Activated B cell treated with CpG ODN at 0.5 μM for 24 hours (primary cell): ENCODE data around the gene DMRT2. TPM values are rescaled to one million over a fixed set of nuclear protein-coding genes. Genes with fewer than 3 reads are reported as not detected.

ENCODE experiments used
- ATAC-seq: fragments of 200-7000 bp; cut with Tn5 transposase; one replicate; pipeline ENCODE4 v1.10.0; 2021; ENCODE audit warnings: low read depth, mild to moderate bottlenecking, moderate library complexity
- CTCF ChIA-PET: fragments of 350-600 bp; sonication (Branson Sonifier 250); formaldehyde crosslinking; loops from one replicate; lab custom pipeline; 2021; ENCODE audit warnings: antibody characterized with exemption; lab: Charles Lee
- POLR2A ChIA-PET: fragments of 350-600 bp; sonication (Branson Sonifier 250); formaldehyde crosslinking; loops from one replicate; lab custom pipeline; 2021; ENCODE audit warnings: antibody characterized with exemption; lab: Charles Lee
- DNase-seq: peaks from one replicate; pipeline ENCODE4 v3.0.0; 2022
- H3K27ac Mint-ChIP-seq: one replicate; pipeline ENCODE4 v1.8.0; 2020; ENCODE audit warnings: mixed read lengths
- H3K27me3 Mint-ChIP-seq: one replicate; pipeline ENCODE4 v1.8.0; 2021; ENCODE audit warnings: mixed read lengths
- H3K36me3 Mint-ChIP-seq: one replicate; pipeline ENCODE4 v1.8.0; 2021; ENCODE audit warnings: low read depth, mixed read lengths
- H3K4me1 Mint-ChIP-seq: one replicate; pipeline ENCODE4 v1.8.0; 2021; ENCODE audit warnings: mixed read lengths
- H3K4me3 Mint-ChIP-seq: one replicate; pipeline ENCODE4 v1.8.0; 2020; ENCODE audit warnings: mild to moderate bottlenecking, mixed read lengths
- H3K9me3 Mint-ChIP-seq: one replicate; pipeline ENCODE4 v1.8.0; 2020; ENCODE audit warnings: mixed read lengths
- CTCF ChIP-seq: fragments of 200-600 bp; IDR thresholded peaks from one replicate; pipeline ENCODE4 v1.8.0; 2022; ENCODE audit warnings: antibody characterized with exemption, mild to moderate bottlenecking
- intact Hi-C: fragments of 100-400 bp; cut with micrococcal nuclease; formaldehyde crosslinking; loops from one replicate; pipeline ENCODE4 v1.15.1; 2024
- total RNA-seq: library from RNA; stranded (reverse); gene quantifications from 2 replicates; pipeline ENCODE4 v1.2.3, GENCODE V29; 2022

Gene DMRT2
- total RNA-seq, 1 donor from 2014 or later, result not detected

- DNase-seq (no peak), ATAC-seq (no peak)
- peaks cover 21% of the 10 kb centered on the region for H3K27me3 Mint-ChIP-seq
- H3K4me3 Mint-ChIP-seq, result no peak overlapping the region
- ChIA-PET CTCF (no interaction called here), POLR2A (no interaction called here)
- no peak for TF ChIP-seq CTCF
- no peak overlapping the region for H3K27ac Mint-ChIP-seq
- intact Hi-C loops, result no loop called here
- peaks cover 2% of the 10 kb centered on the region for H3K9me3 Mint-ChIP-seq
- H3K36me3 Mint-ChIP-seq, result no peaks in the 10 kb centered on the region
- H3K4me1 Mint-ChIP-seq, result no peaks in the 10 kb centered on the region
These were observed 48.4 kb downstream of the DMRT2 start for GRCh38 chr9:1098551-1098950.

- Mint-ChIP-seq H3K4me1 (no peaks in the 10 kb centered on the region), H3K9me3 (peaks cover 11% of the 10 kb centered on the region), H3K4me3 (no peak overlapping the region), H3K27ac (no peak overlapping the region), H3K27me3 (peaks cover 21% of the 10 kb centered on the region), H3K36me3 (no peaks in the 10 kb centered on the region)
- no peak for ATAC-seq
- TF ChIP-seq CTCF, result no peak
- CTCF ChIA-PET, result no interaction called here
- no peak for DNase-seq
- POLR2A ChIA-PET, result no interaction called here
- intact Hi-C loops, result no loop called here
These were observed 50.0 kb downstream of the DMRT2 start for GRCh38 chr9:1100201-1100600.

- no peak overlapping the region for H3K4me3 Mint-ChIP-seq
- DNase-seq, result no peak
- H3K4me1 Mint-ChIP-seq, result no peaks in the 10 kb centered on the region
- no peak for ATAC-seq
- no peaks in the 10 kb centered on the region for H3K36me3 Mint-ChIP-seq
- intact Hi-C loops, result no loop called here
- peaks cover 11% of the 10 kb centered on the region for H3K9me3 Mint-ChIP-seq
- ChIA-PET CTCF (no interaction called here), POLR2A (no interaction called here)
- no peak for TF ChIP-seq CTCF
- H3K27me3 Mint-ChIP-seq, result peaks cover 21% of the 10 kb centered on the region
- H3K27ac Mint-ChIP-seq, result no peak overlapping the region
These were observed 50.8 kb downstream of the DMRT2 start for GRCh38 chr9:1100945-1101344.

GRCh38 chr9:1101846-1102641, 51.9 kb downstream of the DMRT2 start:
- no peak for TF ChIP-seq CTCF
- peaks cover 11% of the 10 kb centered on the region for H3K9me3 Mint-ChIP-seq
- ATAC-seq (no peak), DNase-seq (no peak)
- peaks cover 21% of the 10 kb centered on the region for H3K27me3 Mint-ChIP-seq
- intact Hi-C loops, result no loop called here
- H3K4me1 Mint-ChIP-seq, result no peaks in the 10 kb centered on the region
- no peaks in the 10 kb centered on the region for H3K36me3 Mint-ChIP-seq
- H3K4me3 Mint-ChIP-seq, result no peak overlapping the region
- POLR2A ChIA-PET, result no interaction called here
- no peak overlapping the region for H3K27ac Mint-ChIP-seq
- CTCF ChIA-PET, result no interaction called here

GRCh38 chr9:1102642-1102970, 52.4 kb downstream of the DMRT2 start:
- H3K27me3 Mint-ChIP-seq, result peaks cover 21% of the 10 kb centered on the region
- no peak overlapping the region for H3K4me3 Mint-ChIP-seq
- ATAC-seq, result no peak
- ChIA-PET POLR2A (no interaction called here), CTCF (no interaction called here)
- intact Hi-C loops, result no loop called here
- no peak overlapping the region for H3K27ac Mint-ChIP-seq
- no peaks in the 10 kb centered on the region for H3K4me1 Mint-ChIP-seq
- no peak for TF ChIP-seq CTCF
- H3K9me3 Mint-ChIP-seq, result peaks cover 12% of the 10 kb centered on the region
- no peak for DNase-seq
- no peaks in the 10 kb centered on the region for H3K36me3 Mint-ChIP-seq

Other genes starting within 250 kb of the DMRT2 start
- not detected in 2 replicates for gene DMRT1, start 208.7 kb upstream of the DMRT2 start, total RNA-seq
- not detected in 2 replicates for gene DMRT3, start 73.7 kb upstream of the DMRT2 start, total RNA-seq